HEK293T (cell line): ENCODE measurements around the gene ATOH8.

Source experiments
- CTCF ChIA-PET: fragments of 350-600 bp; formaldehyde crosslinking; extraction: SDS; loops from one replicate; lab custom pipeline; 2021; ENCODE audit warnings: antibody characterized with exemption, inconsistent platforms; lab: Yijun Ruan, JAX
- POLR2A ChIA-PET: fragments of 350-600 bp; formaldehyde crosslinking; extraction: SDS; loops from one replicate; lab custom pipeline; 2020; ENCODE audit warnings: antibody characterized with exemption, inconsistent platforms; lab: Yijun Ruan, JAX
- DNase-seq: peaks from one replicate; pipeline ENCODE4 v3.0.0; 2012; ENCODE audit warnings: mixed read lengths; ENCODE audit errors: extremely low spot score
- ARNT ChIP-seq: fragments of 450-650 bp; IDR thresholded peaks from 2 replicates; pipeline ENCODE4 v1.6.1; 2017; ENCODE audit warnings: mild to moderate bottlenecking
- BHLHE40 ChIP-seq: fragments of 450-650 bp; IDR thresholded peaks from 2 replicates; pipeline ENCODE4 v1.6.1; 2016; ENCODE audit warnings: mild to moderate bottlenecking, moderate library complexity, borderline replicate concordance
- CTBP1 ChIP-seq: fragments of 450-650 bp; IDR thresholded peaks from 2 replicates; pipeline ENCODE4 v1.6.1; 2016; ENCODE audit warnings: borderline replicate concordance
- ELF4 ChIP-seq: fragments of 450-650 bp; IDR thresholded peaks from 2 replicates; pipeline ENCODE4 v1.6.1; 2017; ENCODE audit warnings: antibody characterized with exemption
- FOXA1 ChIP-seq: fragments of 450-650 bp; IDR thresholded peaks from 2 replicates; pipeline ENCODE4 v1.6.1; 2016; ENCODE audit warnings: mild to moderate bottlenecking
- FOXK2 ChIP-seq: fragments of 450-650 bp; IDR thresholded peaks from 2 replicates; pipeline ENCODE4 v1.6.1; 2016; ENCODE audit warnings: mild to moderate bottlenecking
- FOXM1 ChIP-seq: fragments of 450-650 bp; IDR thresholded peaks from 2 replicates; pipeline ENCODE4 v1.6.1; 2017; ENCODE audit warnings: mild to moderate bottlenecking, borderline replicate concordance
- HDGF ChIP-seq: fragments of 450-650 bp; IDR thresholded peaks from 2 replicates; pipeline ENCODE4 v1.6.1; 2017; ENCODE audit warnings: antibody characterized with exemption, borderline replicate concordance
- L3MBTL2 ChIP-seq: fragments of 450-650 bp; conservative IDR thresholded peaks from 2 replicates; pipeline ENCODE4 v1.6.1; 2016; ENCODE audit warnings: mild to moderate bottlenecking
- LEF1 ChIP-seq: fragments of 450-650 bp; IDR thresholded peaks from 2 replicates; pipeline ENCODE4 v1.6.1; 2017; ENCODE audit warnings: mild to moderate bottlenecking, borderline replicate concordance
- NFRKB ChIP-seq: fragments of 450-650 bp; IDR thresholded peaks from 2 replicates; pipeline ENCODE4 v1.6.1; 2016; ENCODE audit warnings: mild to moderate bottlenecking, moderate library complexity
- PKNOX1 ChIP-seq: fragments of 450-650 bp; IDR thresholded peaks from 2 replicates; pipeline ENCODE4 v1.6.1; 2016
- SP1 ChIP-seq: fragments of 450-650 bp; IDR thresholded peaks from 2 replicates; pipeline ENCODE4 v1.6.1; 2017
- SUZ12 ChIP-seq: fragments of 450-650 bp; IDR thresholded peaks from 2 replicates; pipeline ENCODE4 v1.6.1; 2016; ENCODE audit warnings: mild to moderate bottlenecking
- TARDBP ChIP-seq: fragments of 450-650 bp; IDR thresholded peaks from 2 replicates; pipeline ENCODE4 v1.6.1; 2016
- ZNF384 ChIP-seq: fragments of 450-650 bp; IDR thresholded peaks from 2 replicates; pipeline ENCODE4 v1.6.1; 2016

The ATOH8 gene

GRCh38 chr2:85801871-85802270, 48.1 kb downstream of the ATOH8 start:
- DNase-seq = no peak
- POLR2A ChIA-PET = no interaction called here
- no peak for TF ChIP-seq SP1
- no peak for TF ChIP-seq L3MBTL2
- TF ChIP-seq ZNF384 = no peak
- TF ChIP-seq ARNT = no peak
- TF ChIP-seq LEF1 = no peak
- no peak for TF ChIP-seq SUZ12
- no peak for TF ChIP-seq FOXK2
- no peak for TF ChIP-seq TARDBP
- TF ChIP-seq CTBP1 = no peak
- TF ChIP-seq HDGF = no peak
- TF ChIP-seq FOXM1 = no peak
- TF ChIP-seq FOXA1 = no peak
- no peak for TF ChIP-seq ELF4
- TF ChIP-seq BHLHE40 = no peak
- CTCF ChIA-PET = interaction anchor here (0.6 to 1.4 kb wide), 3 partner anchors 12 to 51 kb away, joined by 3 to 6 read pairs (median 5); partner anchors contain the start of gene ATOH8

DNA sequence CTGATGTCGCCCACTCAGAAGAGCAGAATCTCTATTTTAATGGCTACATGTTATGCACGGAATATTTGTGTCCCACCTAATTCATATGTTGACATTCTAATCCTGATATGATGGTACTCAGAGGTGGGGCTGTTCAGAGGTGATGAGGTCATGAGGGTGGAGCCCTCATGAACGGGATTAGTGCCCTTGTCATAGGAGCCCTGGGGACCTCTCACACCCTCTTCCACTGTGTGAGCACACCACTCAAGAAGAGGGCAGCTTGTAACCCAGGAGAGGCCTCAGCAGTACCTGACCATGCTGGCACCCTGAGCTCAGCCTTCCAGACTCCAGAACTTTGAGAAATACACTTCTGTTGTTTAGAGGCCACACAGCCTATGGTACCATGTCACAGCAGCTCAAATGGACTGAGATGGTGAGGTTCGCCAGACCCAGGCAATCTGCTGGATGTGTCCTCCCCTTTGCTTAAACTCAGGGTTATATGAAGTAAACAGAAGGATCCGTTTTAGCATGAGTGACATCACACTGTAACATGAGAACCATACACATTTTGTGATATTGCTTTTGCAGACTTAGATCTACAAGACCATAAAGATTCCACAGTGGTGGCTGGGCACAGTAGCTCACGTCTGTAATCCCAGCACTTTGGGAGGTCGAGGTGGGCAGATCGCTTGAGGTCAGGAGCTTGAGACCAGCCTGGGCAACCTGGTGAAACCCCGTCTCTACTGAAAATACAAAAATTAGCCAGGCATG, 48.7 kb downstream of the ATOH8 start:
- no peak for DNase-seq
- CTCF ChIA-PET = interaction anchor here (0.6 to 1.6 kb wide), 6 partner anchors 11 to 74 kb away, joined by 3 to 6 read pairs (median 4); partner anchors contain the start of gene ATOH8
- POLR2A ChIA-PET = interaction anchor here (1.4 kb wide), 1 partner anchor 52 kb away, joined by 4 read pairs; no protein-coding TSS in a partner anchor
- TF ChIP-seq PKNOX1 (peak; percentile 8; the same call in 1 of the 2 replicates), FOXA1 (no peak)

- ChIA-PET POLR2A (no interaction called here), CTCF (interaction anchor here (1.3 to 1.6 kb wide), 4 partner anchors 29 to 75 kb away, joined by 3 to 4 read pairs (median 4); no protein-coding TSS in a partner anchor)
- DNase-seq = no peak
- TF ChIP-seq FOXA1 (no peak), FOXM1 (no peak), PKNOX1 (no peak), BHLHE40 (no peak), SP1 (no peak), ELF4 (no peak), L3MBTL2 (no peak), ARNT (no peak), TARDBP (no peak), LEF1 (no peak), ZNF384 (no peak), SUZ12 (no peak), HDGF (no peak), FOXK2 (no peak), NFRKB (no peak), CTBP1 (no peak)
Measured at GRCh38 chr2:85803704-85804425, 50.1 kb downstream of the ATOH8 start.

DNA sequence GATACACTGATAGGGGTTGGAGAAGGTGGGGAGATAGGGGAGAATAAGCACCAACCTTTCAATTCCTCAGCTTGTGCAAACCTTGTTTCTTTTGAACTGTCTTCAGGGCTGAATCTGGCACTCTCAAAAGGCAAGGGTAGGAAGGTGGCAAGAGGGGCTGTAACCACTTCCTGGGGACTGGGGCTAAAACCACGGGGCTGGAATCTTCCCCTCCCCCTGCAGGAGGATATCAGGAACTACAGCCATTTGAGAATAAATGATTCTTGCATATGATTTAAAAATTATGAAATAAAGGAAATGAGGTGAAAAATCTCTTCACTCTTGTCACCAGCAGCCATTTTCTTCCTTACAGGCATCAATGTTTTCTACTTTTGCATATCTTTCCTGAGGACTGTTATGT, 50.8 kb downstream of the ATOH8 start:
- TF ChIP-seq BHLHE40 (no peak), NFRKB (no peak), ARNT (no peak), HDGF (no peak), L3MBTL2 (no peak), ZNF384 (no peak), TARDBP (no peak), LEF1 (no peak), FOXA1 (no peak), PKNOX1 (no peak), SP1 (no peak), FOXM1 (no peak), CTBP1 (no peak), FOXK2 (no peak)
- DNase-seq = peak; percentile 67
- ChIA-PET CTCF (interaction anchor here (1.3 kb wide), 1 partner anchor 55 kb away, joined by 3 read pairs; no protein-coding TSS in a partner anchor), POLR2A (no interaction called here)

GRCh38 chr2:85806358-85807118, 52.7 kb downstream of the ATOH8 start:
- CTCF ChIA-PET = interaction anchor here (0.6 to 1.0 kb wide), 2 partner anchors 55 to 78 kb away, joined by 3 read pairs; no protein-coding TSS in a partner anchor
- TF ChIP-seq FOXK2 (no peak), FOXA1 (no peak), CTBP1 (no peak), HDGF (no peak), LEF1 (no peak), L3MBTL2 (no peak), FOXM1 (no peak), TARDBP (no peak), NFRKB (no peak), ARNT (no peak)
- POLR2A ChIA-PET = no interaction called here
- no peak for DNase-seq
